Measurements from ENCODE around the gene C1orf159. TPM values are rescaled to one million over a fixed set of nuclear protein-coding genes. Genes with fewer than 3 reads are reported as not detected.
A peak's percentile ranks its signal among the peaks of the same experiment; 100 is the strongest.

The C1orf159 gene
- total RNA-seq, 2 donors from 2014 or later: 23.1 to 29.5 TPM

GRCh38 chr1:1062348-1063163 lies 53.3 kb downstream of the C1orf159 start:
- Histone ChIP-seq H3K27me3 (ENCODE audit: control insufficient read depth, insufficient read depth, low read length, poor library complexity, severe bottlenecking) (peaks cover 70% of the 10 kb centered on the region), H3K4me1 (ENCODE audit: control insufficient read depth, insufficient read depth, low read length) (no peaks in the 10 kb centered on the region), H3K9me3 (ENCODE audit: control insufficient read depth, low read length) (no peaks in the 10 kb centered on the region), H3K27ac (ENCODE audit: low read depth, low read length) (no peak overlapping the region), H3K4me3 (ENCODE audit: low read length) (no peak overlapping the region), H3K9ac (ENCODE audit: extremely low read depth, low read length, poor library complexity, severe bottlenecking) (no peak overlapping the region), H3K36me3 (ENCODE audit: control insufficient read depth, insufficient read depth, low read length) (no peaks in the 10 kb centered on the region)
- DNase-seq: no peak
- Mint-ChIP-seq H3K4me1 (no peaks in the 10 kb centered on the region), H3K27ac (no peak overlapping the region), H3K4me3 (no peak overlapping the region), H3K36me3 (ENCODE audit: low read depth) (no peaks in the 10 kb centered on the region), H3K9me3 (no peaks in the 10 kb centered on the region), H3K27me3 (ENCODE audit: insufficient read depth) (peaks cover 69% of the 10 kb centered on the region)
- 40 to 59% methylated on average over 16 to 29 of the region's 29 CpGs for WGBS, 2 experiments (ENCODE audit: insufficient coverage in 1 of 2, insufficient read length in 1 of 2)
- no peak for TF ChIP-seq CTCF (conservative IDR thresholded peaks at IDR 0.05)

- Histone ChIP-seq H3K27me3 (ENCODE audit: control insufficient read depth, insufficient read depth, low read length, poor library complexity, severe bottlenecking) (peaks cover 69% of the 10 kb centered on the region), H3K27ac (ENCODE audit: low read depth, low read length) (no peak overlapping the region), H3K4me1 (ENCODE audit: control insufficient read depth, insufficient read depth, low read length) (no peaks in the 10 kb centered on the region), H3K9ac (ENCODE audit: extremely low read depth, low read length, poor library complexity, severe bottlenecking) (no peak overlapping the region), H3K4me3 (ENCODE audit: low read length) (no peak overlapping the region), H3K9me3 (ENCODE audit: control insufficient read depth, low read length) (no peaks in the 10 kb centered on the region), H3K36me3 (ENCODE audit: control insufficient read depth, insufficient read depth, low read length) (no peaks in the 10 kb centered on the region)
- no peak for TF ChIP-seq CTCF (conservative IDR thresholded peaks at IDR 0.05)
- DNase-seq: no peak
- WGBS, 2 experiments (ENCODE audit: insufficient coverage in 1 of 2, insufficient read length in 1 of 2): 51 to 72% methylated on average over 6 to 16 of the region's 18 CpGs
- Mint-ChIP-seq H3K4me1 (no peaks in the 10 kb centered on the region), H3K36me3 (ENCODE audit: low read depth) (no peaks in the 10 kb centered on the region), H3K27me3 (ENCODE audit: insufficient read depth) (peaks cover 73% of the 10 kb centered on the region), H3K27ac (no peak overlapping the region), H3K4me3 (no peak overlapping the region), H3K9me3 (no peaks in the 10 kb centered on the region)
Measured at GRCh38 chr1:1061682-1062345, 54.1 kb downstream of the C1orf159 start.

- no peaks in the 10 kb centered on the region for H3K36me3 ChIP-seq (ENCODE audit: control insufficient read depth, insufficient read depth, low read length)
- no peak for TF ChIP-seq CTCF (conservative IDR thresholded peaks at IDR 0.05)
- Mint-ChIP-seq H3K27ac (no peak overlapping the region), H3K9me3 (no peaks in the 10 kb centered on the region), H3K36me3 (ENCODE audit: low read depth) (peaks cover 4% of the 10 kb centered on the region), H3K4me1 (no peaks in the 10 kb centered on the region), H3K4me3 (peak overlapping the region; percentile 40), H3K27me3 (ENCODE audit: insufficient read depth) (peaks cover 68% of the 10 kb centered on the region)
- peaks cover 67% of the 10 kb centered on the region for H3K27me3 ChIP-seq (ENCODE audit: control insufficient read depth, insufficient read depth, low read length, poor library complexity, severe bottlenecking)
- 55 to 63% methylated on average over 14 to 35 of the region's 38 CpGs for WGBS, 2 experiments (ENCODE audit: insufficient coverage in 1 of 2, insufficient read length in 1 of 2)
- no peak for DNase-seq
- H3K27ac ChIP-seq (ENCODE audit: low read depth, low read length): no peak overlapping the region
- H3K4me1 ChIP-seq (ENCODE audit: control insufficient read depth, insufficient read depth, low read length): no peaks in the 10 kb centered on the region
- no peak overlapping the region for H3K4me3 ChIP-seq (ENCODE audit: low read length)
- H3K9ac ChIP-seq (ENCODE audit: extremely low read depth, low read length, poor library complexity, severe bottlenecking): no peak overlapping the region
- H3K9me3 ChIP-seq (ENCODE audit: control insufficient read depth, low read length): no peaks in the 10 kb centered on the region
Measured at GRCh38 chr1:1060281-1061000, 55.4 kb downstream of the C1orf159 start.
